Measurements from ENCODE around the gene PLXNA4. TPM values are rescaled to one million over a fixed set of nuclear protein-coding genes. Genes with fewer than 3 reads are reported as not detected.

PLXNA4 gene
- total and polyA plus RNA-seq, 2 experiments from 2014 or later: 0.08 to 0.80 TPM

DNA sequence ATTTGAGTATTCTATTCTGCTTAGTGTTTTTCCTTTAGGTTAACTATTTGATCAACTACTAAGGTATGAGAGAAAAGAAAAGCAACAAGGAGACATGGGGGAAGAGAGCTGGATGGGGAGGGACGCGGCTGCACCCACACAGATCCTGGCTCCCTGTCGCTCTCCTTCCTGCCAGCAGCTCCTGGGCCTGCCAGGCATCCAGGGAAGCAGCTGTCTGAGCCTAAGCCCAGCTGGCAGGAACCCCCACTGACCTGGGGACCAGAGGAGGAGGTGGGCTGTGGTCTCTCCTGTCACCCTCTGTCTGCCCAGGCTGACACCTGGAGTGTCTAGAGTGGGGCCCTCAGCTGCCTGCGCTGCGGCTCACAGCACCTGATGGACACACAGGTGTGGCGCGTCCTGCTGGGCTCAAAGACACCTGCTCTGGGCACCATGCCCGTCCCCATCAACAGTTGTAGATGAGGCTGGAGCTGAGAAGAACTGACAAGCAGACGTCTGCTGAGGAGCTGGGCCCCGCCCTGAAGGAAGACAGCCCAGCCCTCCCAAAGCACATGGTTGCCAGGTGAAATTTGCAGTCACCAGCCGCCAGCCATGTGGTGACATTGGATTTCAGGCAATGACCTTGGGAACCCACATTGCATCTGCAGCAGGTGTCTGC is 207.9 kb downstream of the PLXNA4 start (continued):
- TF ChIP-seq CTCF (conservative IDR thresholded peaks at IDR 0.05; ENCODE audit: low read depth in 2 of 2) (no peak), REST (IDR thresholded peaks at IDR 0.05; ENCODE audit: unreplicated experiment) (no peak)

GRCh38 chr7:132367795-132368194 is 208.5 kb downstream of the PLXNA4 start:
- Mint-ChIP-seq H3K4me3 (no peak overlapping the region), H3K36me3 (ENCODE audit: low read depth) (no peaks in the 10 kb centered on the region), H3K9me3 (no peaks in the 10 kb centered on the region), H3K4me1 (no peaks in the 10 kb centered on the region), H3K27ac (no peak overlapping the region), H3K27me3 (ENCODE audit: insufficient read depth, low read depth, poor library complexity) (peaks cover 3% of the 10 kb centered on the region)
- Histone ChIP-seq H4K20me1 (replicated peaks; ENCODE audit: insufficient read depth) (no peaks in the 10 kb centered on the region), H3K4me2 (no peak overlapping the region), H3K27ac (ENCODE audit: low read depth) (no peak overlapping the region), H3K36me3 (ENCODE audit: insufficient read depth) (no peaks in the 10 kb centered on the region), H3K4me3 (no peak overlapping the region), H3K27me3 (ENCODE audit: insufficient read depth) (no peaks in the 10 kb centered on the region), H3K4me1 (ENCODE audit: insufficient read depth) (no peaks in the 10 kb centered on the region), H3K79me2 (replicated peaks; ENCODE audit: insufficient read depth) (no peaks in the 10 kb centered on the region), H3F3A (replicated peaks; ENCODE audit: low read depth) (no peaks in the 10 kb centered on the region), H2AFZ (no peak overlapping the region), H3K9me2 (ENCODE audit: insufficient read depth) (no peaks in the 10 kb centered on the region)
- DNase-seq (ENCODE audit: low spot score) (no peak), ATAC-seq (no peak)
- TF ChIP-seq JUNB (IDR thresholded peaks at IDR 0.05; ENCODE audit: unreplicated experiment): no peak

DNA sequence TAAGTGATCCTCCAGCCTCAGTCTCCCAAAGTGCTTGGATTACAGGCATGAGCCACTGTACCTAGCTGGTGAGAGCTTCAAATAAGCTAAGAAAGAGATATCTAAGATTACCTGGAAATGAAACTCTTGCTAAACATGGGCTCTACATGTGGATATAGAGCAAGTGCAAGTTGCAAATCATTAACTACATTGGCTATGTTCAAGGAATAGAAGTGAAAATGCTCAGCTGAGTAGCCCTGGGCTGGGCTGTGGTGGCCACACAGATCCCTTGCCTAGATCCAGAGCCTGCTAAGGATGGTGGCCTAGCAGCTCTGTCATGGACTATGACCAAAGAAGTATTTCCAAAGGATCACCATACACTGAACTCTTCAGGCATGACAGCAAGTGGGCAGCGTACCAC is 209.3 kb downstream of the PLXNA4 start:
- Histone ChIP-seq H2AFZ (no peak overlapping the region), H4K20me1 (replicated peaks; ENCODE audit: insufficient read depth) (no peaks in the 10 kb centered on the region), H3K27ac (ENCODE audit: low read depth) (no peak overlapping the region), H3K27me3 (ENCODE audit: insufficient read depth) (no peaks in the 10 kb centered on the region), H3K9me2 (ENCODE audit: insufficient read depth) (no peaks in the 10 kb centered on the region), H3K4me1 (ENCODE audit: insufficient read depth) (no peaks in the 10 kb centered on the region), H3F3A (replicated peaks; ENCODE audit: low read depth) (no peaks in the 10 kb centered on the region), H3K79me2 (replicated peaks; ENCODE audit: insufficient read depth) (no peaks in the 10 kb centered on the region), H3K4me3 (no peak overlapping the region), H3K36me3 (ENCODE audit: insufficient read depth) (no peaks in the 10 kb centered on the region), H3K4me2 (no peak overlapping the region)
- Mint-ChIP-seq H3K36me3 (ENCODE audit: low read depth) (no peaks in the 10 kb centered on the region), H3K4me1 (no peaks in the 10 kb centered on the region), H3K9me3 (no peaks in the 10 kb centered on the region), H3K4me3 (no peak overlapping the region), H3K27ac (no peak overlapping the region), H3K27me3 (ENCODE audit: insufficient read depth, low read depth, poor library complexity) (peaks cover 3% of the 10 kb centered on the region)
- ATAC-seq (no peak), DNase-seq (ENCODE audit: low spot score) (no peak)
- TF ChIP-seq POLR2AphosphoS5 (IDR thresholded peaks at IDR 0.05; ENCODE audit: low read depth) (no peak), ETS1 (IDR thresholded peaks at IDR 0.05) (no peak), ZNF331 (CRISPR knock-in tag; IDR thresholded peaks at IDR 0.05; ENCODE audit: low read depth) (no peak)
- TF ChIP-seq, protein P1, sequence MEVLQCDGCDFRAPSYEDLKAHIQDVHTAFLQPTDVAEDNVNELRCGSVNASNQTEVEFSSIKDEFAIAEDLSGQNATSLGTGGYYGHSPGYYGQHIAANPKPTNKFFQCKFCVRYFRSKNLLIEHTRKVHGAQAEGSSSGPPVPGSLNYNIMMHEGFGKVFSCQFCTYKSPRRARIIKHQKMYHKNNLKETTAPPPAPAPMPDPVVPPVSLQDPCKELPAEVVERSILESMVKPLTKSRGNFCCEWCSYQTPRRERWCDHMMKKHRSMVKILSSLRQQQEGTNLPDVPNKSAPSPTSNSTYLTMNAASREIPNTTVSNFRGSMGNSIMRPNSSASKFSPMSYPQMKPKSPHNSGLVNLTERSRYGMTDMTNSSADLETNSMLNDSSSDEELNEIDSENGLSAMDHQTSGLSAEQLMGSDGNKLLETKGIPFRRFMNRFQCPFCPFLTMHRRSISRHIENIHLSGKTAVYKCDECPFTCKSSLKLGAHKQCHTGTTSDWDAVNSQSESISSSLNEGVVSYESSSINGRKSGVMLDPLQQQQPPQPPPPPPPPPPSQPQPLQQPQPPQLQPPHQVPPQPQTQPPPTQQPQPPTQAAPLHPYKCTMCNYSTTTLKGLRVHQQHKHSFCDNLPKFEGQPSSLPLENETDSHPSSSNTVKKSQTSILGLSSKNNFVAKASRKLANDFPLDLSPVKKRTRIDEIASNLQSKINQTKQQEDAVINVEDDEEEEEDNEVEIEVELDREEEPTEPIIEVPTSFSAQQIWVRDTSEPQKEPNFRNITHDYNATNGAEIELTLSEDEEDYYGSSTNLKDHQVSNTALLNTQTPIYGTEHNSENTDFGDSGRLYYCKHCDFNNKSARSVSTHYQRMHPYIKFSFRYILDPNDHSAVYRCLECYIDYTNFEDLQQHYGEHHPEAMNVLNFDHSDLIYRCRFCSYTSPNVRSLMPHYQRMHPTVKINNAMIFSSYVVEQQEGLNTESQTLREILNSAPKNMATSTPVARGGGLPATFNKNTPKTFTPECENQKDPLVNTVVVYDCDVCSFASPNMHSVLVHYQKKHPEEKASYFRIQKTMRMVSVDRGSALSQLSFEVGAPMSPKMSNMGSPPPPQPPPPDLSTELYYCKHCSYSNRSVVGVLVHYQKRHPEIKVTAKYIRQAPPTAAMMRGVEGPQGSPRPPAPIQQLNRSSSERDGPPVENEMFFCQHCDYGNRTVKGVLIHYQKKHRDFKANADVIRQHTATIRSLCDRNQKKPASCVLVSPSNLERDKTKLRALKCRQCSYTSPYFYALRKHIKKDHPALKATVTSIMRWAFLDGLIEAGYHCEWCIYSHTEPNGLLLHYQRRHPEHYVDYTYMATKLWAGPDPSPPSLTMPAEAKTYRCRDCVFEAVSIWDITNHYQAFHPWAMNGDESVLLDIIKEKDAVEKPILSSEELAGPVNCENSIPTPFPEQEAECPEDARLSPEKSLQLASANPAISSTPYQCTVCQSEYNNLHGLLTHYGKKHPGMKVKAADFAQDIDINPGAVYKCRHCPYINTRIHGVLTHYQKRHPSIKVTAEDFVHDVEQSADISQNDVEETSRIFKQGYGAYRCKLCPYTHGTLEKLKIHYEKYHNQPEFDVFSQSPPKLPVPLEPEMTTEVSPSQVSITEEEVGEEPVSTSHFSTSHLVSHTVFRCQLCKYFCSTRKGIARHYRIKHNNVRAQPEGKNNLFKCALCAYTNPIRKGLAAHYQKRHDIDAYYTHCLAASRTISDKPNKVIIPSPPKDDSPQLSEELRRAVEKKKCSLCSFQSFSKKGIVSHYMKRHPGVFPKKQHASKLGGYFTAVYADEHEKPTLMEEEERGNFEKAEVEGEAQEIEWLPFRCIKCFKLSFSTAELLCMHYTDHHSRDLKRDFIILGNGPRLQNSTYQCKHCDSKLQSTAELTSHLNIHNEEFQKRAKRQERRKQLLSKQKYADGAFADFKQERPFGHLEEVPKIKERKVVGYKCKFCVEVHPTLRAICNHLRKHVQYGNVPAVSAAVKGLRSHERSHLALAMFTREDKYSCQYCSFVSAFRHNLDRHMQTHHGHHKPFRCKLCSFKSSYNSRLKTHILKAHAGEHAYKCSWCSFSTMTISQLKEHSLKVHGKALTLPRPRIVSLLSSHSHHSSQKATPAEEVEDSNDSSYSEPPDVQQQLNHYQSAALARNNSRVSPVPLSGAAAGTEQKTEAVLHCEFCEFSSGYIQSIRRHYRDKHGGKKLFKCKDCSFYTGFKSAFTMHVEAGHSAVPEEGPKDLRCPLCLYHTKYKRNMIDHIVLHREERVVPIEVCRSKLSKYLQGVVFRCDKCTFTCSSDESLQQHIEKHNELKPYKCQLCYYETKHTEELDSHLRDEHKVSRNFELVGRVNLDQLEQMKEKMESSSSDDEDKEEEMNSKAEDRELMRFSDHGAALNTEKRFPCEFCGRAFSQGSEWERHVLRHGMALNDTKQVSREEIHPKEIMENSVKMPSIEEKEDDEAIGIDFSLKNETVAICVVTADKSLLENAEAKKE (CRISPR knock-in tag; IDR thresholded peaks at IDR 0.05): no peak

All from GM23338 (cell line).